K562 (cell line): ENCODE results near the gene ZDHHC12. TPM values are rescaled to one million over a fixed set of nuclear protein-coding genes. Genes with fewer than 3 reads are reported as not detected.

Source experiments
- ERF ChIP-seq: fragments of 450-650 bp; formaldehyde crosslinking; IDR thresholded peaks from 2 replicates; pipeline ENCODE4 v1.4.0; 2020; ENCODE audit warnings: mild to moderate bottlenecking, mixed read lengths
- HDAC1 ChIP-seq, 2 experiments: fragments of 450-650 bp; IDR thresholded peaks; 2 replicates each; pipeline ENCODE4 v1.6.1; 2016 to 2017; ENCODE audit warnings: inconsistent platforms in 1 of 2, mild to moderate bottlenecking in 1 of 2, moderate library complexity in 1 of 2
- HDGF ChIP-seq: fragments of 450-650 bp; IDR thresholded peaks from 2 replicates; pipeline ENCODE4 v1.6.1; 2016
- KLF6 ChIP-seq: fragments of 250-450 bp; sonication (Bioruptor Pico); IDR thresholded peaks from 2 replicates; pipeline ENCODE4 v1.4.0; 2020; ENCODE audit warnings: mild to moderate bottlenecking, moderate library complexity, borderline replicate concordance
- LEF1 ChIP-seq: fragments of 450-650 bp; IDR thresholded peaks from 2 replicates; pipeline ENCODE4 v1.6.1; 2016; ENCODE audit warnings: mild to moderate bottlenecking
- MEIS2 ChIP-seq: fragments of 450-650 bp; IDR thresholded peaks from 2 replicates; pipeline ENCODE4 v1.6.1; 2014; ENCODE audit warnings: mild to moderate bottlenecking; ENCODE audit not compliant: partially characterized antibody
- NCOA1 ChIP-seq: fragments of 450-650 bp; IDR thresholded peaks from 2 replicates; pipeline ENCODE4 v1.6.1; 2016; ENCODE audit warnings: low read depth
- POLR2A ChIP-seq: fragments of 450-650 bp; conservative IDR thresholded peaks from 2 replicates; pipeline ENCODE4 v1.6.1; 2016
- ZNF324 ChIP-seq: fragments of 250-450 bp; sonication (Bioruptor Pico); IDR thresholded peaks from 2 replicates; pipeline ENCODE4 v1.4.0; 2020; ENCODE audit warnings: mild to moderate bottlenecking
- ZNF444 ChIP-seq: fragments of 250-450 bp; sonication (Bioruptor Pico); IDR thresholded peaks from 2 replicates; pipeline ENCODE4 v1.4.0; 2020; ENCODE audit warnings: mild to moderate bottlenecking, moderate library complexity
- polyA plus RNA-seq, 8 experiments: library from polyadenylated mRNA; depleted of rRNA in 4 of 8; stranded (reverse) in 5 of 8; unstranded in 3 of 8; fragments of >200 nt; fragmentation: Nextera tagmentation in 2 of 8; fragmentation: Illumina TruSeq in 1 of 8; extraction: Ambion mirVana in 2 of 8; extraction: Trizol in 1 of 8; gene quantifications; 2 replicates each; pipeline versions ENCODE4 v1.2.1 to v1.2.3, GENCODE V29; 2011 to 2014; ENCODE audit warnings: inconsistent platforms in 1 of 8, missing spikeins in 1 of 8
- total RNA-seq, 7 experiments: library from RNA; depleted of rRNA in 6 of 7; stranded (reverse); fragments of >200 nt in 6 of 7; fragmentation: Illumina TruSeq in 2 of 7; extraction: Trizol in 2 of 7; gene quantifications; 2 replicates each; pipeline versions ENCODE4 v1.2.1 to v1.2.3, GENCODE V29; 2011 to 2021; ENCODE audit warnings: low replicate concordance in 1 of 7
- TF ChIP-seq, protein P1 (sequence below): fragments of 450-650 bp; conservative IDR thresholded peaks from 2 replicates; pipeline ENCODE4 v1.6.1; 2016; ENCODE audit warnings: missing genetic modification characterization, low read depth, mild to moderate bottlenecking, missing compliant biosample characterization, moderate library complexity
- TF ChIP-seq, protein P2 (sequence below): sonication (generic); formaldehyde crosslinking; IDR thresholded peaks from 2 replicates; pipeline ENCODE4 v1.8.1; 2023; ENCODE audit warnings: mild to moderate bottlenecking, missing genetic modification reagents
- TF ChIP-seq, protein P3 (sequence below), 2 experiments: IDR thresholded peaks; 2 replicates each; pipeline ENCODE4 v1.6.1; 2011; ENCODE audit warnings: borderline replicate concordance in 1 of 2, control low read depth in 1 of 2, low read depth in 1 of 2, low read length in 1 of 2, mild to moderate bottlenecking in 1 of 2, mixed read lengths in 1 of 2, moderate library complexity in 1 of 2; ENCODE audit not compliant: insufficient read depth in 1 of 2, insufficient read length in 1 of 2, poor library complexity in 1 of 2, severe bottlenecking in 1 of 2; ENCODE audit errors: extremely low read depth in 1 of 2
- TF ChIP-seq, protein P4 (sequence below): fragments of 200-800 bp; sonication (Bioruptor generic); IDR thresholded peaks from 2 replicates; pipeline ENCODE4 v1.6.1; 2016; ENCODE audit warnings: missing genetic modification characterization, missing compliant biosample characterization

Gene ZDHHC12
- total and polyA plus RNA-seq, 9 of the 15 experiments (the other 6 are each of a cell fraction or from before 2014, with no cell fraction given), result 0.21 to 38.0 (median 13.8) TPM

DNA sequence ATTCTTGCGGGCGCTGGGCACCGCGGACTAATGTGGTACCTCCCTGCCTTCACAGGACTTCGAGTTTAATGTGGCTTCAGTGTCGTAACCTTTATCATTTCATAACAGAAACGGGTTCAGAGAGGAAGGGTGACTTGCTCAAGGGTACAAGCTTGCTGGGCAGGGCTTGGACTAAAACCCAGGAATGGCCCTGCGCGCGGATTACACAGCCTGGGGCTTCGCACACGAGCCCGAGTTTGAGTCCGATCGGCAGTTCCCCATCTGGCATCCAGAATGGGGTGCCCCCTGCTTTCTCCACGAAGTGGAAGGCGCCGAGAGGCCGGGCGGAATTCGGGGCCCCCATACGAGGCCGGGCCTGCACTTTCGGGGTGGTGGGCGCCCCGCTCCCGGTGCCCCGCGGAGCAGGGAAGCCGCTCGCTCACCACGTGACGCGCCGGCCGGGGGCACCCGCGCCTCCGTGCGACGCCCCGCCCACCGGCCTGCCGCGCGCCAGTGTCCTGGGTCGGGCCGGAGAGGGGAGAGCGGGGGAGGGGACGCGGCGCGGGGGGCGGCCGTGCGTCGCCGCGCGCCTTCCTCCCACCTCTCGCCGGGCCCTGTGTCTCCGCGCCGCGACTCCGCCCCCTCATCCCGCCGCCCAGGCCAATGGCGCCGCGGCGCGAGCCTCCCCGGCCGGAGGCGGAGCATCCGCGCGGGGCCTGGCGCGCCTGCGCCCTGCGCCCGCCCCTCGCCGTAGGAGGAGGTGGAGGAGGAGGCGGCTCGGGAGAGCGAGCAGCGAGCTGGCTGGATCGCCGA is 35.2 kb downstream of the ZDHHC12 start, which contains the start of gene SET (continued):
- TF ChIP-seq LEF1, result peak; percentile 59; the same call in 1 of the 2 replicates
- TF ChIP-seq, protein P1, sequence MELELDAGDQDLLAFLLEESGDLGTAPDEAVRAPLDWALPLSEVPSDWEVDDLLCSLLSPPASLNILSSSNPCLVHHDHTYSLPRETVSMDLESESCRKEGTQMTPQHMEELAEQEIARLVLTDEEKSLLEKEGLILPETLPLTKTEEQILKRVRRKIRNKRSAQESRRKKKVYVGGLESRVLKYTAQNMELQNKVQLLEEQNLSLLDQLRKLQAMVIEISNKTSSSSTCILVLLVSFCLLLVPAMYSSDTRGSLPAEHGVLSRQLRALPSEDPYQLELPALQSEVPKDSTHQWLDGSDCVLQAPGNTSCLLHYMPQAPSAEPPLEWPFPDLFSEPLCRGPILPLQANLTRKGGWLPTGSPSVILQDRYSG (tag), result peak; percentile 91
- TF ChIP-seq HDAC1 (IDR thresholded peaks at IDR 0.05), result 0 out of 4 replicates have a peak, but pooled peaks of 1 of the 2 experiments have one; percentile 35
- TF ChIP-seq KLF6 (CRISPR knock-in tag), result no peak; the same call in 1 of the 2 replicates
- TF ChIP-seq, protein P2, sequence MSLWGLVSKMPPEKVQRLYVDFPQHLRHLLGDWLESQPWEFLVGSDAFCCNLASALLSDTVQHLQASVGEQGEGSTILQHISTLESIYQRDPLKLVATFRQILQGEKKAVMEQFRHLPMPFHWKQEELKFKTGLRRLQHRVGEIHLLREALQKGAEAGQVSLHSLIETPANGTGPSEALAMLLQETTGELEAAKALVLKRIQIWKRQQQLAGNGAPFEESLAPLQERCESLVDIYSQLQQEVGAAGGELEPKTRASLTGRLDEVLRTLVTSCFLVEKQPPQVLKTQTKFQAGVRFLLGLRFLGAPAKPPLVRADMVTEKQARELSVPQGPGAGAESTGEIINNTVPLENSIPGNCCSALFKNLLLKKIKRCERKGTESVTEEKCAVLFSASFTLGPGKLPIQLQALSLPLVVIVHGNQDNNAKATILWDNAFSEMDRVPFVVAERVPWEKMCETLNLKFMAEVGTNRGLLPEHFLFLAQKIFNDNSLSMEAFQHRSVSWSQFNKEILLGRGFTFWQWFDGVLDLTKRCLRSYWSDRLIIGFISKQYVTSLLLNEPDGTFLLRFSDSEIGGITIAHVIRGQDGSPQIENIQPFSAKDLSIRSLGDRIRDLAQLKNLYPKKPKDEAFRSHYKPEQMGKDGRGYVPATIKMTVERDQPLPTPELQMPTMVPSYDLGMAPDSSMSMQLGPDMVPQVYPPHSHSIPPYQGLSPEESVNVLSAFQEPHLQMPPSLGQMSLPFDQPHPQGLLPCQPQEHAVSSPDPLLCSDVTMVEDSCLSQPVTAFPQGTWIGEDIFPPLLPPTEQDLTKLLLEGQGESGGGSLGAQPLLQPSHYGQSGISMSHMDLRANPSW (CRISPR knock-in tag), result peak; percentile 72; the same call in 1 of the 2 replicates
- TF ChIP-seq ZNF444 (CRISPR knock-in tag), result 0 out of 2 replicates have a peak, but pooled peaks have one; percentile 25
- peak; percentile 92; the same call in 1 of the 2 replicates for TF ChIP-seq ERF (CRISPR knock-in tag)
- no peak for TF ChIP-seq NCOA1
- TF ChIP-seq ZNF324 (CRISPR knock-in tag), result peak; percentile 64
- peak; percentile 79 for TF ChIP-seq POLR2A
- TF ChIP-seq MEIS2, result peak; percentile 78
- TF ChIP-seq HDGF, result no peak; the same call in 1 of the 2 replicates
- TF ChIP-seq, protein P3, sequence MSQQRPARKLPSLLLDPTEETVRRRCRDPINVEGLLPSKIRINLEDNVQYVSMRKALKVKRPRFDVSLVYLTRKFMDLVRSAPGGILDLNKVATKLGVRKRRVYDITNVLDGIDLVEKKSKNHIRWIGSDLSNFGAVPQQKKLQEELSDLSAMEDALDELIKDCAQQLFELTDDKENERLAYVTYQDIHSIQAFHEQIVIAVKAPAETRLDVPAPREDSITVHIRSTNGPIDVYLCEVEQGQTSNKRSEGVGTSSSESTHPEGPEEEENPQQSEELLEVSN (IDR thresholded peaks at IDR 0.05; ENCODE audit: borderline replicate concordance in 1 of 2, extremely low read depth in 1 of 2, insufficient read depth in 1 of 2, insufficient read length in 1 of 2, low read depth in 1 of 2, low read length in 1 of 2, poor library complexity in 1 of 2, severe bottlenecking in 1 of 2), result peak; percentile 94 to 99
- TF ChIP-seq, protein P4, sequence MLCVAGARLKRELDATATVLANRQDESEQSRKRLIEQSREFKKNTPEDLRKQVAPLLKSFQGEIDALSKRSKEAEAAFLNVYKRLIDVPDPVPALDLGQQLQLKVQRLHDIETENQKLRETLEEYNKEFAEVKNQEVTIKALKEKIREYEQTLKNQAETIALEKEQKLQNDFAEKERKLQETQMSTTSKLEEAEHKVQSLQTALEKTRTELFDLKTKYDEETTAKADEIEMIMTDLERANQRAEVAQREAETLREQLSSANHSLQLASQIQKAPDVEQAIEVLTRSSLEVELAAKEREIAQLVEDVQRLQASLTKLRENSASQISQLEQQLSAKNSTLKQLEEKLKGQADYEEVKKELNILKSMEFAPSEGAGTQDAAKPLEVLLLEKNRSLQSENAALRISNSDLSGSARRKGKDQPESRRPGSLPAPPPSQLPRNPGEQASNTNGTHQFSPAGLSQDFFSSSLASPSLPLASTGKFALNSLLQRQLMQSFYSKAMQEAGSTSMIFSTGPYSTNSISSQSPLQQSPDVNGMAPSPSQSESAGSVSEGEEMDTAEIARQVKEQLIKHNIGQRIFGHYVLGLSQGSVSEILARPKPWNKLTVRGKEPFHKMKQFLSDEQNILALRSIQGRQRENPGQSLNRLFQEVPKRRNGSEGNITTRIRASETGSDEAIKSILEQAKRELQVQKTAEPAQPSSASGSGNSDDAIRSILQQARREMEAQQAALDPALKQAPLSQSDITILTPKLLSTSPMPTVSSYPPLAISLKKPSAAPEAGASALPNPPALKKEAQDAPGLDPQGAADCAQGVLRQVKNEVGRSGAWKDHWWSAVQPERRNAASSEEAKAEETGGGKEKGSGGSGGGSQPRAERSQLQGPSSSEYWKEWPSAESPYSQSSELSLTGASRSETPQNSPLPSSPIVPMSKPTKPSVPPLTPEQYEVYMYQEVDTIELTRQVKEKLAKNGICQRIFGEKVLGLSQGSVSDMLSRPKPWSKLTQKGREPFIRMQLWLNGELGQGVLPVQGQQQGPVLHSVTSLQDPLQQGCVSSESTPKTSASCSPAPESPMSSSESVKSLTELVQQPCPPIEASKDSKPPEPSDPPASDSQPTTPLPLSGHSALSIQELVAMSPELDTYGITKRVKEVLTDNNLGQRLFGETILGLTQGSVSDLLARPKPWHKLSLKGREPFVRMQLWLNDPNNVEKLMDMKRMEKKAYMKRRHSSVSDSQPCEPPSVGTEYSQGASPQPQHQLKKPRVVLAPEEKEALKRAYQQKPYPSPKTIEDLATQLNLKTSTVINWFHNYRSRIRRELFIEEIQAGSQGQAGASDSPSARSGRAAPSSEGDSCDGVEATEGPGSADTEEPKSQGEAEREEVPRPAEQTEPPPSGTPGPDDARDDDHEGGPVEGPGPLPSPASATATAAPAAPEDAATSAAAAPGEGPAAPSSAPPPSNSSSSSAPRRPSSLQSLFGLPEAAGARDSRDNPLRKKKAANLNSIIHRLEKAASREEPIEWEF (CRISPR knock-in tag), result no peak
